GM12865 (cell line): ENCODE measurements around the gene PRKCQ.

Source experiments
- DNase-seq: peaks from one replicate; pipeline ENCODE4 v3.0.0; 2010; ENCODE audit warnings: low read depth
- H3K4me3 ChIP-seq: 2 replicates; pipeline ENCODE4 v1.5.1; 2011; ENCODE audit warnings: mild to moderate bottlenecking, low read depth, low read length, control low read depth
- TF ChIP-seq, protein P1 (sequence below): IDR thresholded peaks from 2 replicates; pipeline ENCODE4 v1.5.1; 2011; ENCODE audit warnings: low read length, control low read depth, low read depth, inconsistent platforms; ENCODE audit not compliant: insufficient read depth; ENCODE audit errors: missing control alignments

Gene PRKCQ

DNA sequence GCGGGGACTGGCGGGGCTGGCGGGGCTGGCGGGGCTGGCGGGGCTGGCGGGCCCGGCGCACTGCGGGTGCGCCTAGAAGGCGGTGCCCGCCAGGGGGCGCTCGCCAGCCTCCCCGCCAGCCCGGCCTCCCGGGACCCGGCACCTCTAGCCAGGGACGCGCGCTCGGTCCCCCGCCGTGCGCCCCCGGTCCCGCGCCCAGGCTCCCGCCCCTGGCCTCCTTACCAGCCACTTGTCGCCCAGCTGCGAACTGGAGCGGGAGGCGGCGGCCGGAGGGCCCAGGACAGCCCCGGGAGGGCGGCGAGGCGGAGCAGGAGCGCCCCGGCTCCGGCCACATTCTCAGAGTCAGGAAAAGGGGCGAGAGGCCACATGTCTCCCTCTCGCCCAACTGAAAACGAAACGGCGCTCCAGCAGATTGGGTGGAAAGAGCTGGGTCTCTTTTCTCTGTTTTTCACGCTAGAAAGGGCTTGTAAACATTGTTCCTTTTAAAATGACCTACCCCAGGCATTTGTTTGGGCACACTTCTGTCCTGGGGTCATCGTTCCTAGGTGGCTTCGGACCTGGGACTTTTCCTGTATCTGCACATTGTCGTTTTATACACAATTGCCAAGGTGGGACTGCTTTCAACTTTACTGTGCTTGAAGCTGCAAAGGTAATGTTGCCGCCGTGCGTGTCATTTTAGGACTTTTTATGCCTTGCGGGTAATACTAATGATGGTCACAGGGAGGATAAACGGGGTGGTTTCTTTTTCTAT lies 378 bp upstream of the PRKCQ start:
- H3K4me3 ChIP-seq: peak overlapping the region; percentile 53
- DNase-seq: peak; percentile 68
- TF ChIP-seq, protein P1, sequence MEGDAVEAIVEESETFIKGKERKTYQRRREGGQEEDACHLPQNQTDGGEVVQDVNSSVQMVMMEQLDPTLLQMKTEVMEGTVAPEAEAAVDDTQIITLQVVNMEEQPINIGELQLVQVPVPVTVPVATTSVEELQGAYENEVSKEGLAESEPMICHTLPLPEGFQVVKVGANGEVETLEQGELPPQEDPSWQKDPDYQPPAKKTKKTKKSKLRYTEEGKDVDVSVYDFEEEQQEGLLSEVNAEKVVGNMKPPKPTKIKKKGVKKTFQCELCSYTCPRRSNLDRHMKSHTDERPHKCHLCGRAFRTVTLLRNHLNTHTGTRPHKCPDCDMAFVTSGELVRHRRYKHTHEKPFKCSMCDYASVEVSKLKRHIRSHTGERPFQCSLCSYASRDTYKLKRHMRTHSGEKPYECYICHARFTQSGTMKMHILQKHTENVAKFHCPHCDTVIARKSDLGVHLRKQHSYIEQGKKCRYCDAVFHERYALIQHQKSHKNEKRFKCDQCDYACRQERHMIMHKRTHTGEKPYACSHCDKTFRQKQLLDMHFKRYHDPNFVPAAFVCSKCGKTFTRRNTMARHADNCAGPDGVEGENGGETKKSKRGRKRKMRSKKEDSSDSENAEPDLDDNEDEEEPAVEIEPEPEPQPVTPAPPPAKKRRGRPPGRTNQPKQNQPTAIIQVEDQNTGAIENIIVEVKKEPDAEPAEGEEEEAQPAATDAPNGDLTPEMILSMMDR: peak; percentile 61

DNA sequence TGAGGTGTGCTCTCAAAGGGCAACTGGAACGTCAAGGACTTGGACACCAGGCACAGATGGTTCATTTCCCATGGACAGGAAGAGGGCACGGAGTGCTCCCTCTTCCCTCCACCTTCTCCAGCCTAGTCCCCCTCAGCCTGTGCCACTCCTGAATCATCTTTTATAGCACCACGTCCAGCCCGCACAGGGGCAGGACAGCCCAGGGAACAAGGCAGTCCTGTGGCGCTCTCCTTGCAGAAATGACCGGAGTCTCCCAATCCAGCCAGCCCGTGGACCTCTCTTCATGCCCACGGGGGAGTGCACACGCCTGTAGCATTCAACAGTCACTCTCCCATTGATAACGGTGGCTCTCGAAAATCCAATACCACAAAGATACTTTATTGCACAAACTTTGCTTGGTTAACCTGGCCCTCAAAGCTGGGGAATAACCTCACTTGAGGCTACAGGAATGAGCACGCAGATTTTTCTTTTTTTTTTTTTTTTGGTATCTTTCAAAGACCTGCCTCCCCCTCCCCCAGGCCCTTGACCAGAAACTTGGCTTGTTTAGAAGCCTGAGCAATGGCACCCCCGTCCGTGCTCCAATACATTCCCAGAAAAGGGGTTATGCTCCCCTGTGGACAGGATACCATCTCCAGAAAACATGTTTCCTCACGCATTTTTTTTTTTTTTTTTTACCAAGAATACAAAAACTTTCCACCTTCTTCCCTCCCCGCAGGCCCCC lies 733 bp downstream of the PRKCQ start:
- no peak for DNase-seq
- TF ChIP-seq, protein P1: no peak
- no peak overlapping the region for H3K4me3 ChIP-seq

DNA sequence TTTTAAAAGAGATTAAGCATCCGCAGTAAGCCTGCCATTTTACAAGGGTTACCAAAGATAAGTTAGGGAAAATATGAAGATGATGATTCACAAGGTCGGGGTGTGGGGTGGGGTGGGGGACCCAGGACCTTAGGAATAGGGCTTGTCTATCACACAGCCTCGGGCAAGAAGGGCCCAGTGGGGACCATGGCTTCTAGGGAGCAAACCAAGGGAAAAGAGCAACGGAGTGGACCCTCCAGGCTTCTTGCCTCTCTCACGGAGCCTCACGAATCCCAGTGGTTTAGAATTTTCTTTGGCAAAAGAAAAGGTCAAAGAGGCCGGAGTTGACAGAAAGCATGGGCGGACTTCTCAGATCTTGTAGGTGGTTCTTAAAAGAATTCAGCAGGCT lies 1.3 kb downstream of the PRKCQ start:
- H3K4me3 ChIP-seq: no peak overlapping the region
- TF ChIP-seq, protein P1: no peak
- no peak for DNase-seq

DNA sequence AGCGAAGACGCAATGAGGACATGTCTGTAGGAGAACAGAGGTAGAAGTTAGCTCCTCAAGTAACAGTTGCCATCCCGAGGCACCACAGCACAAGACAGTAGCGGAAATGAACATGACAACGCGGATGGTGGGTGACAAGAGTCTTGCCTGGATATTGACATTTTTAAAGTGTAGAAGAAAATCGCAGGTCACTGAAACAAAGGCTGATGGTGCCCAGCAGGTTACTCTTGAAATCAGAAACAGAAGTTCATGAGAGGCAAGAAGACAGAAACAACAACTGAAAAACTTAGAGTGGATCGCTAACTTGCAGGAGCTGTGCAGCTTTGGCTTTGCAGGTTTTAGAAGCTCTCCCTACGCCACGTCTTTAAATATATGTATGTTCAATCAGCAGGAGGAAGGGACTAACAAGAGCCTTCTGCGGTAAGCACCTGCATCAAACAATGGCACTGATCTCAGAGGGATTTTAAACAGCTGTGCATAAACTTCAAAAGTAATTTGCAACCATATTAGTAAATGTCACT lies 1.8 kb downstream of the PRKCQ start:
- H3K4me3 ChIP-seq: no peak overlapping the region
- TF ChIP-seq, protein P1: no peak
- DNase-seq: no peak

DNA sequence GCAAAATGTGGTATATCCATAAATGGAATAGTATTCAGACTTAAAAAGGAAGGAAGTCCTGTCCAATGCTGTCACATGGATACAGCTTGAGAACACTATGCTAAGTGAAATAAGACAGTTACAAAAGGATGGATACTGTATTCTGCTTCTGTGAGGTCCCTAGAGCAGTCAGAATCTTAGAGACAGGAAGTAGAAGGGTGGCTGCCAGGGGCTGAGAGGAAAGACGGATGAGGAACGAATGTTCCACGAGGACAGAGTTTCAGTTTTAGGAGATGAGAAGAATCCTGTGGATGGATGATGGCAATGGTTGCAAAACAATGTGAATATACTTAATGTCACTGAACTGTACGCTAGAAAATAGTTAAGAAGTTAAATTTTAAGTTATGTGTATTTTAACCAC lies 3.8 kb downstream of the PRKCQ start:
- no peak overlapping the region for H3K4me3 ChIP-seq
- TF ChIP-seq, protein P1: no peak
- DNase-seq: no peak

DNA sequence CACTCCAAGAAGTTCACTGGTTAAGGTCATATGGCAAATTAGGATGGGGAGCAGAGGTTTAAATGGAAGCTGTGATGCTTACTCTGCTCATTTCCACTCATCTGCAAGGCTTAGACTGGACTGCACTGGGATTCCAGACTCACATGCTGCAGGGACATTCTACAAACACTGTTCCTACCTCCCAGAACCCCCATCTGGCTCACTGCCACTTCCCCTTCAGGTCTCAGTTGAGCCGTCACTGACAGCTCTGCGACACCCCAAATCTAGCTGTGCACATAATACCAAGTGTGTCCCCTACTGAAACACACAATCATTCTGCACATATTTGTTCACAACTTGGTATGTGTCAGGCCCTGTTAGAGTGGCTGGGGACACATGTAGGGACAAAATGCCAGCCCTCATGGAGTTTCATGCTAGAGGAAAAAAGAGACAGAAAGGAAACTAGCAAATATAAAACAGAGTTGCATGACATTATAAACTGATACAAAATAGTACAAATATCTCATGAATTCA lies 5.4 kb downstream of the PRKCQ start:
- H3K4me3 ChIP-seq: no peak overlapping the region
- DNase-seq: no peak
- TF ChIP-seq, protein P1: no peak

DNA sequence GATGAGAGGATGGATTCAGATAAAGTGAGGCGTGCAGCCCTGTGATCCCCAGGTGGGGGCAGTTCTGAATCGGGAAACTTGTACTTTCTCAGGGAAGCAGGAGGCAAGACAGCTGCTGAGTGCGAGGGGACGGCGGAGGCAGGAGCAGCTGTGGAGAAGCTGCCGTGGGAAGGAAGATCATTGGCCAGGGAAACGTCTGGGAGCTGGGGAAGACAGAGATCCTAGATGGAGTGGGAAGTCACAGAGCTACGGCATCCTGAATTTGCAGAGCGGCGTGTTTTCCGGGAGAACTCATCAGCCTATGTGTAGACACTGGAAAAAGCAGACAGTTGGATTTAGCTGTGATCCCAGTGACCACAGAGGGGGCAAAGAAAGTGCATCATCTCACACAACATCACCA lies 9.2 kb downstream of the PRKCQ start:
- TF ChIP-seq, protein P1: no peak
- DNase-seq: no peak

More for the DNA sequence above, 9.2 kb downstream of the PRKCQ start:
- no peak overlapping the region for H3K4me3 ChIP-seq
